BLaER1 (cell line): Measurements from ENCODE around the gene RAB11FIP5.

Experiments
- H3K27ac ChIP-seq: shearing (Covaris generic); formaldehyde crosslinking; 2 replicates; pipeline ENCODE4 v1.8.1; 2022
- H3K27me3 ChIP-seq: shearing (Covaris generic); formaldehyde crosslinking; 2 replicates; pipeline ENCODE4 v1.8.1; 2022
- H3K36me3 ChIP-seq: shearing (Covaris generic); formaldehyde crosslinking; 2 replicates; pipeline ENCODE4 v1.8.1; 2022
- H3K4me1 ChIP-seq: shearing (Covaris generic); formaldehyde crosslinking; 2 replicates; pipeline ENCODE4 v1.8.1; 2022
- H3K4me2 ChIP-seq: shearing (Covaris generic); formaldehyde crosslinking; 2 replicates; pipeline ENCODE4 v1.8.1; 2022
- H3K4me3 ChIP-seq: shearing (Covaris generic); formaldehyde crosslinking; 2 replicates; pipeline ENCODE4 v1.8.1; 2022
- H3K9ac ChIP-seq: shearing (Covaris generic); formaldehyde crosslinking; 2 replicates; pipeline ENCODE4 v1.8.1; 2022
- H3K9me3 ChIP-seq: shearing (Covaris generic); formaldehyde crosslinking; 2 replicates; pipeline ENCODE4 v1.8.1; 2022
- H4K20me1 ChIP-seq: shearing (Covaris generic); formaldehyde crosslinking; 2 replicates; pipeline ENCODE4 v1.8.1; 2022
- Cebpa-rat ChIP-seq: shearing (Covaris generic); IDR thresholded peaks from 2 replicates; pipeline ENCODE4 v1.8.1; 2022

Gene RAB11FIP5, protein sequence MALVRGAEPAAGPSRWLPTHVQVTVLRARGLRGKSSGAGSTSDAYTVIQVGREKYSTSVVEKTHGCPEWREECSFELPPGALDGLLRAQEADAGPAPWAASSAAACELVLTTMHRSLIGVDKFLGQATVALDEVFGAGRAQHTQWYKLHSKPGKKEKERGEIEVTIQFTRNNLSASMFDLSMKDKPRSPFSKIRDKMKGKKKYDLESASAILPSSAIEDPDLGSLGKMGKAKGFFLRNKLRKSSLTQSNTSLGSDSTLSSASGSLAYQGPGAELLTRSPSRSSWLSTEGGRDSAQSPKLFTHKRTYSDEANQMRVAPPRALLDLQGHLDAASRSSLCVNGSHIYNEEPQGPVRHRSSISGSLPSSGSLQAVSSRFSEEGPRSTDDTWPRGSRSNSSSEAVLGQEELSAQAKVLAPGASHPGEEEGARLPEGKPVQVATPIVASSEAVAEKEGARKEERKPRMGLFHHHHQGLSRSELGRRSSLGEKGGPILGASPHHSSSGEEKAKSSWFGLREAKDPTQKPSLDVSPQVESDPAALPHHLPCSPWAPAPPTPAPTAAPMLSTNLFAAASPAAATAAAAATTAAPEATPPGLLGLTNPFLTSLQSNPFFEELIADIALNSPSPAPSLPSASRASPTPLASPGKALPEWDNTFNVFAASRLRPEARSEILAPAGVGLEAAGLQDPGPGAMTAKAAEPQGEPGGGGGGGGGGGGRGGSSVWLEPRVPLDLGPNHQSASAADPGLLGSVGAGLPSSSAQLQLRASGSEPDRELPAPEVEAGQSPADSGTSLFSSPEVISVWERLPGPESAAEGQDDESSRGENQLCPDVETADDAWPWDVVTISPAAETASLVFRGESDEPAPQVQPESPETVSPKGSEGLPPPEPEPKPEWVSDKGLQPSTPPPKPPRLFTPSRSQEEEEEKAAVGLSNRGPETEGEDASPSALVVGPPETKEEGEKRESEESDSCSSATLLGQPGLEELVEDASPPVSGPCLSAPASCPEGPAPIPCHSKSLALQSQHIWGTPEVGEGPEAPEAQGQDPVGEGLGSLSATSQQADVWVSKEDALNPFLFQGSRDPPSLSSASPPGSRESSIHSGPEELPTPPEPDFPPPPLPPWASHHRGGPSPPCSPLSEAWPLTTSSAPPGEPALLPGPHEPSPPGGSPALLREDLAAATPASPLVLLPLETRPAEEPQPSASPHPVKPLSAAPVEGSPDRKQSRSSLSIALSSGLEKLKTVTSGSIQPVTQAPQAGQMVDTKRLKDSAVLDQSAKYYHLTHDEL (N-terminal part only)

DNA sequence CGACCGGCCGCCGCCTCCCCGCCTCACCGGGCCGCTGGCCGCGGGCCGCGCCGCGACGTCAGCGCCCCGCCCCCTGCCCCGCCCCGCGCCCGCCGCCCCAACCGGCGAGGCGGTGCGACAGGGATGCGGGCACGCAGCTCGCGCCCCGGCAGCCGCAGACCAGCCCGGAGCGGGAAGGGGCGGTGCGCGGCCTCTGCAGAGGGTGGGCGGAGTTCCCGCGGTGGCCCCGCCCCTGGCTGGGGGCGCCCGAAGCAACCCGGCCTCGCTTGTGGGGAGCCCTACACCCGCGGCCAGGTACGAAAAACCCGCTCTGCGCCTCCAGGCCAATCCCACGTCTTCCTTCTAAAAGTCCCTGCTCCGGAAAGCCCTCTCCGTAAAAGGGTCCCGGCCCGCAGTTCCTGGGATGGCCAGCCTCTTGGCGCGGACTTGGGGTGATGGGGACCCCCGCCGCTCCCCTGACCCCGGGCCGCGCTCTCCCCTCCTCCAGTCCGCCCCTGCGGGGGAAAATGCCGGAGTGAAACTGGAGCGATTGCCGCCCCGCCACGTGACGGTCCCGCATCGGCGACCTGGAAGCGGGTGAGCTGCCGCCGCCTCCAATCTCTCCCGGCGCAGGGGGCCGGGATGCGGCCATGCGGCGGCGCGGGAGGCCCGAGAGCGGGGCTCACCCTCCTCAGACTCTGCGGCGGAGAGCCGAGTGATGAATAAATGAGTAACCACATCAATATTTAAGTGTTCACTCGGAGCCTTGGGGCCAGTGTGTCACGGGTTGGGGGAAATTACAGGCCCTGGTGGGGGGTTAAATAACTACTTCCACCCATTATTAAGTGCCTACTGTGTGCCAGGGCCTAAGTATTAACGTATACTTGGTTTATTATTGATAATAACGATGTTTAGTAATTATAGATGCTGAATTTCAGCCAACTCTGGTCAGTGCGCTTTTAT is at the start of gene RAB11FIP5:
RAB11FIP5 (minus strand) TSS at position 36 of the 942 bp plus-strand sequence. CDS start 171 bp downstream, outside the sequence.
- TF ChIP-seq Cebpa-rat, result no peak
- H3K9ac ChIP-seq, result peak within 1 kb of the TSS; percentile 84
- peak within 1 kb of the TSS; percentile 82 for H3K27ac ChIP-seq
- peaks cover 42% of the 10 kb centered on the region for H4K20me1 ChIP-seq
- H3K36me3 ChIP-seq, result peaks cover 4% of the 10 kb centered on the region; the same call in 1 of the 2 replicates
- no peaks in the 10 kb centered on the region for H3K9me3 ChIP-seq
- H3K4me2 ChIP-seq, result peak within 1 kb of the TSS; percentile 98
- H3K27me3 ChIP-seq, result peaks cover 4% of the 10 kb centered on the region; the same call in 1 of the 2 replicates
- peak within 1 kb of the TSS; percentile 91 for H3K4me3 ChIP-seq
- H3K4me1 ChIP-seq, result peaks cover 31% of the 10 kb centered on the region

DNA sequence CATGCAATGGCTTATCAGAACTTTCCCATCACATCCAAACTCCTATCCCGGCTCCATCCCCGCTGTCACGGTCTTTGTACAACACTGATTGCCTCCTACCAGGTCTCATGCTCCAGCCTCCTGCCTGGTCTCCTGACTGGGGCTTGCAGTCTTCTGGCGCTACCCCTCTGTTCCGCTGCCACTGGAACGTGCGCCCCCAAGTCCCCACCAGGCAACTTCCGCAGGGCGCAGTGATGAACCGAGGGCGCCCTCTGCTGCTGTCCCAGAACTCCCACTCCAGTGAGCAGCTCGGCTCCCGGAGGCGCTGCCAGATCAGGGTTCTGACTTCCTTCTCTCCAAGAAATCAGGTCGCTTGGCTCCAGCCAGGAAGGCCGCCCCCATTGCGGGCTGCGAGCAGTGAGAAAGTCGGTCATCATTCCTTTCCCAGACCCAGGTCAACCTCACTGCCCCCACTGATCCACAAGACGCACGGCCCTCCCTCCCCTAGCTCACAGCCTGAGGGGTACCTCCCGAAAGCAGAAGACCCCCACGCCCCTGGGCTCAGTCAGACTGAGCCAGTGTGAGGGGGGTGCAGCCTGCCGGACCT is 43.9 kb upstream of the RAB11FIP5 start:
- no peak for TF ChIP-seq Cebpa-rat
- H3K9ac ChIP-seq, result no peak overlapping the region
- H3K4me3 ChIP-seq, result no peak overlapping the region
- H3K4me1 ChIP-seq, result no peaks in the 10 kb centered on the region; the same call in 1 of the 2 replicates
- no peaks in the 10 kb centered on the region for H3K27me3 ChIP-seq
- peak overlapping the region; percentile 12; the same call in 1 of the 2 replicates for H3K4me2 ChIP-seq
- H3K36me3 ChIP-seq, result no peaks in the 10 kb centered on the region
- no peaks in the 10 kb centered on the region for H3K9me3 ChIP-seq
- H4K20me1 ChIP-seq, result no peaks in the 10 kb centered on the region
- H3K27ac ChIP-seq, result no peak overlapping the region

DNA sequence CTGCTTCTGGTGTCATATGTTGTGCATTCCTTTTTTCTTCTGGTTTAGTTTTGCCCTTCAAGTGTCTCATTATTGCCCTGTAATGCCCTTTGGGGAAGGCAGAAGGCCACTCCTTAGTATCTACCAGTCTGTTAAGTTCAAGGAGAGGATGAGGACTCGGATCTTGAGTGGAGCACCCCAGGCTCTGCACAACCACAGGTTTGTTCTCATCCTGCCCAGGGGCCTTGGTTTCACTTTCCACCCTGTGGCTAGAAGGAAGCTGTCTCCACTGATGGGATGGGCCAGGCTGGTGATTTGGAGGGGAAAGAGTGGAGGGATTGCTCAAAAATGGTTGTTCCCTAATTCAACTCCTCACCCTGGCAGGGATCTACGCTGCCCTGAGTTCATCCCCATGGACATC is 30.2 kb upstream of the RAB11FIP5 start:
- Histone ChIP-seq H3K27me3 (no peaks in the 10 kb centered on the region), H3K9me3 (no peaks in the 10 kb centered on the region), H3K9ac (no peak overlapping the region), H4K20me1 (no peaks in the 10 kb centered on the region), H3K4me3 (no peak overlapping the region), H3K4me1 (no peaks in the 10 kb centered on the region), H3K4me2 (no peak overlapping the region), H3K36me3 (no peaks in the 10 kb centered on the region), H3K27ac (no peak overlapping the region)
- no peak for TF ChIP-seq Cebpa-rat

DNA sequence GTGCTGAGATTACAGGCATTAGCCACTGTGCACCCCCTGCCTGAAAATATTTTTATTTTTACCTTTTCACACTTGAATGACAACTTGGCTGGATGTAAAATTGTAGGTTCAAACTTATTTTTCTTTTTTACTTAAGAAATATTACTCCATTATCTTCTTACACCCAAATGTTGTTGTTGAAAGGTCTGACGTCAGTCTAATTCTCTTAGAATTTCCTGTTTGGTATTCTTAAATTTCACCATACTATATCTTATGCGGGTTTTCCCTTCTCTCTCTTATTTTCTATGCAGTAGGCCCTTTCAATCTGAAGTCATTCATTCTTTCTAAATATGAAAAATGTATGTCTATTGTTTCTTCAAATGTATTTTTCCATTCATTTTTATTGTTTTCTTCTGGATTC is 29.1 kb upstream of the RAB11FIP5 start:
- no peak overlapping the region for H3K27ac ChIP-seq
- H3K36me3 ChIP-seq, result no peaks in the 10 kb centered on the region
- H3K4me3 ChIP-seq, result no peak overlapping the region
- no peak for TF ChIP-seq Cebpa-rat
- H4K20me1 ChIP-seq, result no peaks in the 10 kb centered on the region
- H3K4me2 ChIP-seq, result no peak overlapping the region
- no peak overlapping the region for H3K9ac ChIP-seq
- no peaks in the 10 kb centered on the region for H3K4me1 ChIP-seq
- no peaks in the 10 kb centered on the region for H3K9me3 ChIP-seq
- no peaks in the 10 kb centered on the region for H3K27me3 ChIP-seq

DNA sequence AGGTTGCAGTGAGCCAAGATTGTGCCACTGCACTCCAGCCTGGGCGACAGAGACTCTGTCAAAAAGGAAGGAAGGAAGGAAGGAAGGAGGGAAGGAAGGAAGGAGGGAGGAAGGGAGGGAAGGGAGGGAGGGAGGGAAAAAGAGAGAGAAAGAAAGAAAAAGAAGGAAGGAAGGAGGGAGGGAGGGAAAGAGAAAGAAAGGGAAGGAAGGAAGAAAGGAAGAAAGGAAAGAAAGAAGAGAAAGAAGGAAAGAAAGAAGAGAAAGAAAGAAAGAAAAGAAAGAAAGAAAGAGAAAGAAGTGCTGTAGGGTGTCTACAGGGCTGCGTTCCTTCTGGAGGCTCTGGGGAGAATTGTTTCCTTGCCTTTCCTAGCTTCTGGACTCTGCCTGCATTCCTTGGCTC is 22.5 kb upstream of the RAB11FIP5 start:
- no peaks in the 10 kb centered on the region for H3K4me1 ChIP-seq
- H3K9me3 ChIP-seq, result no peaks in the 10 kb centered on the region
- no peaks in the 10 kb centered on the region for H4K20me1 ChIP-seq
- no peak overlapping the region for H3K27ac ChIP-seq
- no peaks in the 10 kb centered on the region for H3K27me3 ChIP-seq
- H3K9ac ChIP-seq, result no peak overlapping the region
- no peak overlapping the region for H3K4me3 ChIP-seq
- H3K4me2 ChIP-seq, result no peak overlapping the region
- no peaks in the 10 kb centered on the region for H3K36me3 ChIP-seq
- TF ChIP-seq Cebpa-rat, result no peak

DNA sequence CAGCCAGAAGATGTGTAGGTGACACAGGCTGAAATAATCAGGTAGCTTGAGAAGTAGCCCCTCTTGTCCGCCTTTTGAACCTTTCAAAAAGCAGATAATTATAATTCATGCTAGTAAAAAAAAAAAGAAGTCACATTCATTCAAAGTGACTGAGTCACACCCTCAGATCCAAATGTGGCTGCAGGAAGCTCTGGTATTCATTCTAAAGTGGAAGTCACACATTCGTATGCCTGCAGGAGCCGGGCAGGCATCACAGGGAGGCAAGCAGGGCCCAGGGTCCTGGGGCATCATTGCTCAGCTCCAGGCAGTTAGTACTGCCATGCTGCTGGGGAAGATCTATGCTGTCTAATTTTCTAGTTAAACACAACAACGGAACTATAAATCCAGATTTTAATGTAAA is 21.7 kb upstream of the RAB11FIP5 start:
- Histone ChIP-seq H4K20me1 (no peaks in the 10 kb centered on the region), H3K27me3 (no peaks in the 10 kb centered on the region), H3K36me3 (no peaks in the 10 kb centered on the region), H3K27ac (no peak overlapping the region), H3K9me3 (no peaks in the 10 kb centered on the region), H3K9ac (no peak overlapping the region), H3K4me1 (no peaks in the 10 kb centered on the region), H3K4me3 (no peak overlapping the region), H3K4me2 (no peak overlapping the region)
- no peak for TF ChIP-seq Cebpa-rat

DNA sequence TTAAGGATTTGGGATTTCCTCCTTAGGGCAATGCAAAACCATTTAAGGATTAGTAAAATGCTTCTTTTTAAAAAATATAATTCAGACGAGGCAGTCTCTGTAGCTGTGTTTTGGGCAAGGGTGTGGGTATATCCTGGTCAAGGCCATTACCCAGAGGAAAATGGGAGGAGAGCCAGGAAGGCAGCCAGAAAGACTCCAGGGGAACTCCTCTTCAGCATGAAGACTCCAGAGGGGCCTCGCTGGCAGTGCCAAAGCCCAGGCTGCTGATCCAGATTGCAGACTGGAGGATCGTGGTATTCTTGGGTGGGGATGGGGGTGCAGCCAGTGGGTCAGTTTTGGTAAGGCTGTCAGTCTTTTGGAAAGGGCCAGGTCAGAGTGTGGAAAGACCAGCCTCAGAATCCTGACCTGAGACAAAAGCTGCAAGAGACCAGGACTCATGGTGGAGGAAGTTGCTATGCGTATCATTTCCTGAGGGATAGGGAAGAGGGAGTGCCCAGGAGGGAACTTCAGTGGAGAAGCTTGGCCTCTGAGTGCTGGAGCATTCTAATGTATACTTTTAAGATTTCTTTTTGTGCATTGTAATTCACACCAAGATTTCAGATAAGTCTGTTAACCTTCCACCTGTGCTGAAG is 20.9 kb upstream of the RAB11FIP5 start:
- Histone ChIP-seq H3K4me1 (no peaks in the 10 kb centered on the region), H3K9me3 (no peaks in the 10 kb centered on the region), H3K9ac (no peak overlapping the region), H3K36me3 (no peaks in the 10 kb centered on the region), H3K27me3 (no peaks in the 10 kb centered on the region), H3K4me3 (no peak overlapping the region), H3K4me2 (no peak overlapping the region), H3K27ac (no peak overlapping the region), H4K20me1 (no peaks in the 10 kb centered on the region)
- TF ChIP-seq Cebpa-rat, result no peak

DNA sequence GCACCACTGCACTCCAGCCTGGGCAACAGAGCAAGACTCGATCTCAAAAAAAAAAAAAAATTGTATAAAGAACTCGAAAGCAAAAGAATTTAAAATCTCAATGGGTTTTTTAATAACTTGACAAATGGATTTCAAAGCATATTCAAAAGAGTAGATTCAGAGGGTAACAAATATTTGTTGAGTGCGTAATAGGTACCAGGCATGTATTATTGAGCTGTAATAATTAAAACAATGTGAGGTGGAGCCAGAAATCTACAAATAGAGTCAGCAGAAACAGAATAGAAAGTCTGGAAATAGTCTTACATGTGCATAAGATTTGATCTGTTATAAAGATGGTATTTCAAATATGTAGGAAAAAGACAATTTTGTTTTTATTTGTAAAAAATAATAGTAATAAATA is 19.1 kb upstream of the RAB11FIP5 start:
- Histone ChIP-seq H3K9me3 (no peaks in the 10 kb centered on the region), H4K20me1 (no peaks in the 10 kb centered on the region), H3K27ac (no peak overlapping the region), H3K9ac (no peak overlapping the region), H3K4me3 (no peak overlapping the region), H3K36me3 (no peaks in the 10 kb centered on the region), H3K4me2 (no peak overlapping the region), H3K27me3 (no peaks in the 10 kb centered on the region), H3K4me1 (no peaks in the 10 kb centered on the region)
- TF ChIP-seq Cebpa-rat, result no peak
